Activated CD8-positive, alpha-beta memory T cell treated with anti-CD3 and anti-CD28 coated beads, Interleukin-2, amount 10 ng/mL, durations not matched to agents 7 days and 5 days (primary cell): ENCODE measurements around the gene TEX55. TPM values are rescaled to one million over a fixed set of nuclear protein-coding genes. Genes with fewer than 3 reads are reported as not detected.
"Not testable (repeated sequence)": the region's sequence is repeated elsewhere in the genome, so short reads cannot be mapped to it uniquely, and the experiment has no call there.

Experiments used
- ATAC-seq: fragments of 150-1000 bp; cut with Tn5 transposase; one replicate; pipeline ENCODE4 v1.10.0; 2021; ENCODE audit warnings: moderate library complexity
- CTCF ChIA-PET: fragments of 350-600 bp; sonication (Branson Sonifier 250); formaldehyde crosslinking; loops from one replicate; lab custom pipeline; 2021; ENCODE audit warnings: antibody characterized with exemption; lab: Charles Lee
- DNase-seq: peaks from one replicate; pipeline ENCODE4 v3.0.0-alpha.2; 2020
- H3K27ac Mint-ChIP-seq: one replicate; pipeline ENCODE4 v1.8.0; 2021; ENCODE audit warnings: mild to moderate bottlenecking, mixed read lengths
- H3K27me3 Mint-ChIP-seq: one replicate; pipeline ENCODE4 v1.8.0; 2021; ENCODE audit warnings: mixed read lengths
- H3K36me3 Mint-ChIP-seq: one replicate; pipeline ENCODE4 v1.8.0; 2021; ENCODE audit warnings: mild to moderate bottlenecking, mixed read lengths
- H3K4me1 Mint-ChIP-seq: one replicate; pipeline ENCODE4 v1.8.0; 2021; ENCODE audit warnings: mixed read lengths
- H3K4me3 Mint-ChIP-seq: one replicate; pipeline ENCODE4 v1.8.0; 2021; ENCODE audit warnings: mild to moderate bottlenecking, moderate library complexity, mixed read lengths
- H3K9me3 Mint-ChIP-seq: one replicate; pipeline ENCODE4 v1.8.0; 2022; ENCODE audit warnings: low read depth, mixed read lengths
- total RNA-seq, 2 experiments: library from RNA; stranded (reverse); gene quantifications; one replicate each; pipeline ENCODE4 v1.2.3, GENCODE V29; 2021

Gene TEX55
- not detected for total RNA-seq

GRCh38 chr3:119145500-119146167 is at the start of gene TEX55:
Gene TEX55, plus strand, starts transcription at chr3:119146165. Its CDS starts 25 bp downstream, at chr3:119146190.
- no peaks in the 10 kb centered on the region for H3K27me3 Mint-ChIP-seq
- no peak within 1 kb of the TSS for H3K27ac Mint-ChIP-seq
- H3K4me3 Mint-ChIP-seq: no peak within 1 kb of the TSS
- ATAC-seq (peak; percentile 47), DNase-seq (no peak)
- no peaks in the 10 kb centered on the region for H3K36me3 Mint-ChIP-seq
- no peaks in the 10 kb centered on the region for H3K9me3 Mint-ChIP-seq
- CTCF ChIA-PET: interaction anchor here (1.4 to 6.0 kb wide), 3 partner anchors 79 to 262 kb away, joined by 3 to 36 read pairs (median 4); partner anchors contain the start of gene B4GALT4
- H3K4me1 Mint-ChIP-seq: peaks cover 7% of the 10 kb centered on the region

- Mint-ChIP-seq H3K4me1 (no peaks in the 10 kb centered on the region), H3K27ac (no peak overlapping the region), H3K4me3 (no peak overlapping the region), H3K27me3 (peaks cover 12% of the 10 kb centered on the region), H3K36me3 (no peaks in the 10 kb centered on the region), H3K9me3 (no peaks in the 10 kb centered on the region)
- CTCF ChIA-PET: interaction anchor here (0.6 to 5.9 kb wide), 5 partner anchors 8 to 216 kb away, joined by 3 to 60 read pairs (median 4); no protein-coding TSS in a partner anchor
- ATAC-seq: no peak
- DNase-seq: no peak
These were observed 48.0 kb upstream of the TEX55 start for GRCh38 chr3:119098003-119098402.

- no peak for DNase-seq
- H3K27me3 Mint-ChIP-seq: peaks cover 12% of the 10 kb centered on the region
- CTCF ChIA-PET: interaction anchor here (0.7 to 5.9 kb wide), 6 partner anchors 8 to 217 kb away, joined by 3 to 60 read pairs (median 4); partner anchors contain the start of gene IGSF11
- H3K27ac Mint-ChIP-seq: no peak overlapping the region
- no peaks in the 10 kb centered on the region for H3K4me1 Mint-ChIP-seq
- no peaks in the 10 kb centered on the region for H3K9me3 Mint-ChIP-seq
- no peak for ATAC-seq
- H3K4me3 Mint-ChIP-seq: no peak overlapping the region
- no peaks in the 10 kb centered on the region for H3K36me3 Mint-ChIP-seq
These were observed 47.2 kb upstream of the TEX55 start for GRCh38 chr3:119098619-119099222.

- CTCF ChIA-PET: interaction anchor here (1.1 to 5.9 kb wide), 4 partner anchors 11 to 218 kb away, joined by 3 to 60 read pairs (median 20); no protein-coding TSS in a partner anchor
- Mint-ChIP-seq H3K36me3 (no peaks in the 10 kb centered on the region), H3K4me3 (no peak overlapping the region), H3K9me3 (no peaks in the 10 kb centered on the region), H3K27ac (no peak overlapping the region), H3K4me1 (no peaks in the 10 kb centered on the region), H3K27me3 (peaks cover 16% of the 10 kb centered on the region)
- ATAC-seq (no peak), DNase-seq (no peak)
These were observed 46.2 kb upstream of the TEX55 start for GRCh38 chr3:119099785-119100184.

GRCh38 chr3:119104031-119104430 is 41.9 kb upstream of the TEX55 start:
- ATAC-seq (no peak), DNase-seq (no peak)
- Mint-ChIP-seq H3K4me1 (no peaks in the 10 kb centered on the region), H3K27me3 (peaks cover 20% of the 10 kb centered on the region), H3K4me3 (no peak overlapping the region), H3K27ac (no peak overlapping the region), H3K36me3 (no peaks in the 10 kb centered on the region), H3K9me3 (no peaks in the 10 kb centered on the region)
- CTCF ChIA-PET: interaction anchor here (0.6 to 1.9 kb wide), 2 partner anchors 220 to 1021 kb away, joined by 3 to 6 read pairs; no protein-coding TSS in a partner anchor

- H3K27ac Mint-ChIP-seq, DNase-seq, H3K27me3 Mint-ChIP-seq, ATAC-seq, H3K4me1 Mint-ChIP-seq, H3K4me3 Mint-ChIP-seq, H3K36me3 Mint-ChIP-seq: not testable (repeated sequence)
- H3K9me3 Mint-ChIP-seq: peaks cover 12% of the 10 kb centered on the region
- CTCF ChIA-PET: interaction anchor here (1.5 kb wide), 1 partner anchor 237 kb away, joined by 4 read pairs; no protein-coding TSS in a partner anchor
These were observed 27.6 kb upstream of the TEX55 start for GRCh38 chr3:119118330-119118729.

GRCh38 chr3:119120480-119120879 is 25.5 kb upstream of the TEX55 start:
- H3K4me1 Mint-ChIP-seq: no peaks in the 10 kb centered on the region
- no peak overlapping the region for H3K27ac Mint-ChIP-seq
- DNase-seq: no peak
- ATAC-seq: no peak
- CTCF ChIA-PET: no interaction called here
- no peaks in the 10 kb centered on the region for H3K36me3 Mint-ChIP-seq
- H3K9me3 Mint-ChIP-seq: peaks cover 12% of the 10 kb centered on the region
- no peak overlapping the region for H3K4me3 Mint-ChIP-seq
- H3K27me3 Mint-ChIP-seq: peaks cover 5% of the 10 kb centered on the region

- DNase-seq (no peak), ATAC-seq (no peak)
- no peaks in the 10 kb centered on the region for H3K36me3 Mint-ChIP-seq
- H3K4me3 Mint-ChIP-seq: no peak overlapping the region
- H3K9me3 Mint-ChIP-seq: peaks cover 7% of the 10 kb centered on the region
- no peak overlapping the region for H3K27ac Mint-ChIP-seq
- H3K4me1 Mint-ChIP-seq: no peaks in the 10 kb centered on the region
- peaks cover 14% of the 10 kb centered on the region for H3K27me3 Mint-ChIP-seq
- CTCF ChIA-PET: no interaction called here
These were observed 23.6 kb upstream of the TEX55 start for GRCh38 chr3:119122350-119122749.

- no peak for ATAC-seq
- Mint-ChIP-seq H3K27me3 (peaks cover 14% of the 10 kb centered on the region), H3K27ac (no peak overlapping the region), H3K4me3 (no peak overlapping the region), H3K4me1 (no peaks in the 10 kb centered on the region), H3K36me3 (no peaks in the 10 kb centered on the region), H3K9me3 (no peaks in the 10 kb centered on the region)
- no peak for DNase-seq
- CTCF ChIA-PET: no interaction called here
These were observed 20.6 kb upstream of the TEX55 start for GRCh38 chr3:119125342-119125741.

GRCh38 chr3:119125742-119126504 is 20.0 kb upstream of the TEX55 start:
- no peak for ATAC-seq
- H3K27me3 Mint-ChIP-seq: peaks cover 14% of the 10 kb centered on the region

GRCh38 chr3:119130291-119130690 is 15.7 kb upstream of the TEX55 start:
- not testable (repeated sequence) for H3K9me3 Mint-ChIP-seq, ATAC-seq, DNase-seq, H3K4me3 Mint-ChIP-seq, H3K36me3 Mint-ChIP-seq, H3K4me1 Mint-ChIP-seq, H3K27ac Mint-ChIP-seq
- H3K27me3 Mint-ChIP-seq: peaks cover 28% of the 10 kb centered on the region
- CTCF ChIA-PET: interaction anchor here (1.2 kb wide), 1 partner anchor 32 kb away, joined by 3 read pairs; no protein-coding TSS in a partner anchor

More at GRCh38 chr3:119125742-119126504, 20.0 kb upstream of the TEX55 start:
- Mint-ChIP-seq H3K9me3 (no peaks in the 10 kb centered on the region), H3K36me3 (no peaks in the 10 kb centered on the region), H3K4me1 (no peaks in the 10 kb centered on the region), H3K4me3 (no peak overlapping the region), H3K27ac (no peak overlapping the region)
- CTCF ChIA-PET: no interaction called here
- no peak for DNase-seq

GRCh38 chr3:119132291-119132690 is 13.7 kb upstream of the TEX55 start:
- peaks cover 29% of the 10 kb centered on the region for H3K27me3 Mint-ChIP-seq
- H3K9me3 Mint-ChIP-seq, CTCF ChIA-PET, H3K36me3 Mint-ChIP-seq, ATAC-seq, H3K4me3 Mint-ChIP-seq, H3K4me1 Mint-ChIP-seq, H3K27ac Mint-ChIP-seq, DNase-seq: not testable (repeated sequence)

- DNase-seq, H3K4me1 Mint-ChIP-seq, H3K27ac Mint-ChIP-seq, H3K36me3 Mint-ChIP-seq, H3K9me3 Mint-ChIP-seq, H3K4me3 Mint-ChIP-seq, ATAC-seq: not testable (repeated sequence)
- CTCF ChIA-PET: interaction anchor here (1.4 kb wide), 1 partner anchor 102 kb away, joined by 3 read pairs; no protein-coding TSS in a partner anchor
- H3K27me3 Mint-ChIP-seq: peaks cover 16% of the 10 kb centered on the region
These were observed 6.6 kb upstream of the TEX55 start for GRCh38 chr3:119139360-119139759.
